Stimulated activated CD4-positive, alpha-beta T cell treated with anti-CD3 and anti-CD28 coated beads, Interleukin-1b, Interleukin-23, amount 100 ng/mL, for 48 hours (primary cell): ENCODE data around the gene SLC35F3.

Experiments
- DNase-seq: peaks from one replicate; pipeline ENCODE4 v3.0.0-alpha.2; 2020

SLC35F3 gene

GRCh38 chr1:234062166-234062565 lies 157.7 kb downstream of the SLC35F3 start:
- DNase-seq, result no peak

DNA sequence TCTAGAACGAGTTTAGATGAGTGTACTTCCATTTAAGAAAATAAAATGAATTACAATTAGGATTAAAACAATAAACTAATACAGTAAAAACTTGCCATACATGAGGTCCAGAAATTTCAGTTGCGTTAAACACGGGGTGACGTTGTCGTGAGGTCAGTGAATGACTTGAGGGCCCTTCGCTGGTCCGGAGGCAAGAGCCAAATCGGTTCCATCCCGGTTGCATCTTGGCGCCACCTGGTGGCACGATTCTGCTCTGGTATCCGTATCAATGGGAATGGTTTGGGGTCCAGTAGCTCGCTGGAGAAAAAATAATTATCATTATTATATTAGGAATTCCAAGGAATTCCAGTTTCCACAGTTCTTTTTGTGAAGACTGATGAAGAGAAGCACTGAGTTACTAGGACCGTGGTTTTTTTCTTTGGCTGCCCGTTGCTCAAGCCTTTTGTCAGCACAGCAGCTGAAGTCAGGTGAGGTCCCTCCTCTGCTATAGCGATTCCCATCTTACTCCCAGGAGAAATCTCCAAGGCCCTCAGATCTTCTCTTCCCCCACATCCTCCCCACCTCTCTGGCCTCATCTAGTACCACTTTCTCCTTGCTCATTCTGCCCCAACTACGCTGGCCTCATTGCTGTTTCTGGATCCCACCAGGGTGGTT lies 161.4 kb downstream of the SLC35F3 start:
- peak; percentile 57 for DNase-seq

- DNase-seq, result no peak
Measured at GRCh38 chr1:234067581-234068337, 163.3 kb downstream of the SLC35F3 start.

GRCh38 chr1:234069760-234070159 lies 165.3 kb downstream of the SLC35F3 start:
- no peak for DNase-seq

GRCh38 chr1:234072793-234073192 lies 168.3 kb downstream of the SLC35F3 start:
- no peak for DNase-seq

- no peak for DNase-seq
Measured at GRCh38 chr1:234078143-234078542, 173.7 kb downstream of the SLC35F3 start.

GRCh38 chr1:234079896-234080295 lies 175.4 kb downstream of the SLC35F3 start:
- DNase-seq, result no peak

GRCh38 chr1:234083460-234083859 lies 179.0 kb downstream of the SLC35F3 start:
- no peak for DNase-seq

GRCh38 chr1:234089396-234089795 lies 184.9 kb downstream of the SLC35F3 start:
- DNase-seq, result no peak

- DNase-seq, result no peak
Measured at GRCh38 chr1:234090212-234091064, 186.0 kb downstream of the SLC35F3 start.

GRCh38 chr1:234091065-234091401 lies 186.6 kb downstream of the SLC35F3 start:
- no peak for DNase-seq

GRCh38 chr1:234091876-234092275 lies 187.4 kb downstream of the SLC35F3 start:
- DNase-seq, result no peak

DNA sequence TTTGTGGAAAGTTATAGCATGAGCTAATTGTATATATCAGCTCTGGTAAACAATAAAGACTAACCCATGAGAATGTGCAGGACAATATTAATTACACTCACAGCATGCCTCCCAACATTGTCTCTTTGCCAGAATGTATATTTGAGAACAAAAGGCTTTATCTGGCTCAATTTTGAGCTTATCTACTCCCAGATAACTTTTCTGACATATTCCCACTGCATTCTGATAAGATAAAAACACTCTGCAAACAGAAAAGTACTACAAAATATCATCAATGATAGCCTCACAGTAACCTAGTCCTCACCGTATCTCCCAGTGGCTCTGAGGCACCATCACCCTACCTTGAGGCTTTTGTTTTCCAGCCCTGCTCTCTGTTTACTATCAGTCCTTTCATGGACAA lies 188.6 kb downstream of the SLC35F3 start:
- DNase-seq, result no peak

DNA sequence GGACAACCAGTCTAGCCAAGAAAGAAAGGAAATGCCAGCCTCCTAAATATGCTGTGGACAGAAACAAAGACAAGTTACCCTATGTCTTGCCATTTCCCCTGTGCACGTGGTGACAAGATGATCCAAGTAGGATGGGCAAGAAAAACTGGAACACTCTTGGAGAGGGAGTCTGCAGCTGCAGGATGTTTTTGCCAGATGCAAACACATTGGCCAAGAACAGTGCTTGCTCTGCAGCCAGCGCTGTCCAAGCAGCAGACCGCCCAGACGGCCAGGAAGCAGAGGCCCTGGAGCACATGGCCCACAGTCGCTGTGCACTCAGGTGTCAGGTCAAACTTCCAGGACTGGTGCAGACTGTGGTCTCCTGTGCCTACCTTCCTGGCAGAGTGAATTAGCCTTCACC lies 189.3 kb downstream of the SLC35F3 start:
- no peak for DNase-seq

DNA sequence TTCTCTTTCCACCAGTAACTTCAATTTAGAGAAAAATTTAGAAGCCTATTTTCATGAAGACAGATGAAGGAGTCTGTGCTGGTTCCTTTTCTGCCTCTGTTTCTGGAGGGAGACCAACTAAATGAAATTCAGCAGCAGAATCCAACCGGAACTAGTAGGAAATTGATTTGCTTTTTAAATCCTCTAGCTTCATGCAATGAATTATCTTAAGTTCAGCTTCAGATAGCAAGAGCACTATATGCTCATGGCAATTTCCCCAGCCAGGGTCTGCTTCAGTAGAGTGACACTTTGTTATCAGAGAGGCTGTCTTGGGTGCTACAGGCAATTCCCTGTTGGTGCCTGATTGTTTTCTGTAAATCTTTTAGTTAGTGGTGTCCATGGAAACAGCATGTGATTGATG lies 189.7 kb downstream of the SLC35F3 start:
- no peak for DNase-seq

GRCh38 chr1:234096161-234096770 lies 191.8 kb downstream of the SLC35F3 start:
- no peak for DNase-seq

DNA sequence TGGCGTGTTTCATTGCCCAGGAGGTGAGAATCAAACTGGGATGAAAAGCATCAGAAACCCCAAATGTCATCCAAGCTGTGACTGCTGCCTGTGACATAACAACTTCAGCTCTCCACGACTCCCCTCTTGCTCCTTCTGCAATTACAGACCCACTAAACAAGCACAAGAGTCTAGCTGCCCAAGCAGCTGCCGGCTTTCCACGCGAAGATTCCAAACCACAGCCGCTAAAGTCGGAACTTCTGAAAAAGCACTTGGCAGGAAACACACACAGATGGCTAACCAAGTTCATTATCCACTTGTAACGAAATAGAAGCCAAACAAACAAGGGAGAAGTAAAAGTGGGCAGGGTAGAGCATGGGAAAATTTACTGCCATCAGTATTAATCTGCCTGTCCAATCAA lies 198.1 kb downstream of the SLC35F3 start:
- no peak for DNase-seq

DNA sequence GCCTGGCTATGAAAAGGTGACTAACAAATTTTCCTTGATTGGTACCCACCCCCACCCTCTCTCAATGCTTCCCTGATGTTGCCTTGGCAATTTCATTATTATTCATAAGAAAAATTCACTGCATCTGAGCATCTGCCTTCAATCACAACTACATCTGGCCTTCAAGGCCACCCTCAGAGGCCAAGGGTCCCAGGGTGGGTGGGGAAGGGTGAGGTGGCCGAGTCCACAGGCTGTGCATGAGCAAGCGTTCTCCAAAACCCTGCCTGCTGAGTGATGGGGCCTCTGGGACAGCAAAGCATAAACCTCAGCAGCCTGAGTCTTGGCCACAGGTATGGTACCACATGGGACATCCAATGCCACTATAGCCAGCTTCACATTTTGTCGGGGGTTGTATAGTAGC lies 198.7 kb downstream of the SLC35F3 start:
- DNase-seq, result no peak

DNA sequence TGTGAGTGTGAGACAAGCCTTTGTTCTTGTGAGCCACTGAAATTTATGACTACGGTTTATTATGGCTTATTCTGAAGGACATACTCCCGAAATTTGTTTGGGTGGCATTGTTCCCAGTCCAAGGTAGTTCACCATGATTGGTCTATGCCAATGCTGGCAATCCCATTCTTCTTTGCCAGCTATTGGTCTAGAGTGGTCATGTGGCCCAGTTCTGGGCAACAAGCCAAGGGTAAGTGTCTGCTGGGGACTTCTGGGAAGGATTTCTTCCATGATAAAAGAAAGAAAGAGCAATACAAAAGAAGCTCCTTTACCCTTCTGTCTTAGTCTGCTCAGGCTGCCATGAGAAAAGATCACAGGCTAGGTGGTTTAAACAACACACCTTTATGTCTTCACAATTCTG lies 201.6 kb downstream of the SLC35F3 start:
- DNase-seq, result no peak

- DNase-seq, result no peak
Measured at GRCh38 chr1:234107416-234108021, 203.0 kb downstream of the SLC35F3 start.

- DNase-seq, result no peak
Measured at GRCh38 chr1:234108921-234109320, 204.4 kb downstream of the SLC35F3 start.

DNA sequence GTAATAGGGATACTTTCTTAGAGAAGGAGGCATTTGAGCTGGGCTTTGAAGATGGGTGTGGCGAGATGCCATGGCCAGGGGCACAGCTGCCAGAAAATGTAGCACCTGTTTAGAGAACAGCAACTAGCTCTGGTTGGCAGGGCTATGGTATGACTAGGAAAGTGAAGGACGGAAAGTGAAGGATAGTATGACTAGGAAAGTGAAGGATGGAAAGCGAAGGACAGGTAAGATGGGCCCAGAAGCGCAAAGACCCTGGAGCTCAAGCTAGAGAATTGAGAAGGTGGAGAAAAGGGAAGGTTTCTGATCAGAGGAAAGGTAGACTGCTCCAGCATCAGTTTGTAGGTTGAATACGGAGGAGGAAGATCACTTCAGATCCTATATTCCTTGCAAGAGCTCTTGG lies 205.4 kb downstream of the SLC35F3 start:
- DNase-seq, result no peak
